ENCODE results near the gene INSRR.

INSRR gene

GRCh38 chr1:156865865-156866248, 6.9 kb upstream of the INSRR start:
- H3K4me3 ChIP-seq (ENCODE audit: low read length), result no peak overlapping the region
- H3K9ac ChIP-seq (ENCODE audit: low read length), result no peak overlapping the region
- H3K36me3 ChIP-seq (ENCODE audit: control insufficient read depth, insufficient read depth, low read length), result no peaks in the 10 kb centered on the region
- no peaks in the 10 kb centered on the region for H3K4me1 ChIP-seq (ENCODE audit: control insufficient read depth, insufficient read depth, low read length)
- peaks cover 48% of the 10 kb centered on the region for H3K27me3 ChIP-seq (ENCODE audit: control insufficient read depth, insufficient read depth, low read length)
- no peaks in the 10 kb centered on the region for H3K9me3 ChIP-seq (ENCODE audit: control insufficient read depth, low read length)

DNA sequence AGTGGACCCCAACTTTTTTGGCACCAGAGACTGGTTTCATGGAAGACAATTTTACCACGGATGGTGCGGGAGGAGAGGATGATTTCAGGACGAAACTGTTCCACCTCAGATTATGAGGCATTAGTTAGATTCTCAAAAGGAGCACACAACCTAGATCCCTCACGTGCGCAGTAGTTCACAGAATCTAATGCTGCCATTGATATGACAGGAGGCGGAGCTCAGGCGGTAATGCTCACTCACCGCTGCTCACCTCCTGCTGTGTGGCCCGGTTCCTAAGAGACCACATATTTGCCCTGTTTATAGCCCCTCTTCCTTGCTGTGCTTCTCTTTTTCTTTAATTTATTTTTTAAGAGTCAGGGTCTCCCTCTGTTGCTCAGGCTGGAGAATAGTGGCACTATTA, 6.3 kb upstream of the INSRR start:
- H3K9me3 ChIP-seq (ENCODE audit: control insufficient read depth, low read length), result no peaks in the 10 kb centered on the region
- H3K9ac ChIP-seq (ENCODE audit: low read length), result no peak overlapping the region
- H3K27me3 ChIP-seq (ENCODE audit: control insufficient read depth, insufficient read depth, low read length), result peaks cover 54% of the 10 kb centered on the region
- no peak overlapping the region for H3K4me3 ChIP-seq (ENCODE audit: low read length)
- no peaks in the 10 kb centered on the region for H3K36me3 ChIP-seq (ENCODE audit: control insufficient read depth, insufficient read depth, low read length)
- H3K4me1 ChIP-seq (ENCODE audit: control insufficient read depth, insufficient read depth, low read length), result peaks cover 1% of the 10 kb centered on the region

- peaks cover 58% of the 10 kb centered on the region for H3K27me3 ChIP-seq (ENCODE audit: control insufficient read depth, insufficient read depth, low read length)
- no peaks in the 10 kb centered on the region for H3K36me3 ChIP-seq (ENCODE audit: control insufficient read depth, insufficient read depth, low read length)
Measured at GRCh38 chr1:156864796-156865195, 5.9 kb upstream of the INSRR start.

GRCh38 chr1:156863631-156864030, 4.7 kb upstream of the INSRR start:
- peaks cover 70% of the 10 kb centered on the region for H3K27me3 ChIP-seq (ENCODE audit: control insufficient read depth, insufficient read depth, low read length)
- H3K9ac ChIP-seq (ENCODE audit: low read length), result no peak overlapping the region

More at GRCh38 chr1:156864796-156865195, 5.9 kb upstream of the INSRR start:
- Histone ChIP-seq H3K4me1 (ENCODE audit: control insufficient read depth, insufficient read depth, low read length) (peaks cover 6% of the 10 kb centered on the region), H3K9me3 (ENCODE audit: control insufficient read depth, low read length) (no peaks in the 10 kb centered on the region), H3K9ac (ENCODE audit: low read length) (no peak overlapping the region), H3K4me3 (ENCODE audit: low read length) (no peak overlapping the region)

GRCh38 chr1:156862997-156863599, 4.2 kb upstream of the INSRR start:
- Histone ChIP-seq H3K9ac (ENCODE audit: low read length) (no peak overlapping the region), H3K4me1 (ENCODE audit: control insufficient read depth, insufficient read depth, low read length) (peaks cover 14% of the 10 kb centered on the region), H3K9me3 (ENCODE audit: control insufficient read depth, low read length) (no peaks in the 10 kb centered on the region), H3K27me3 (ENCODE audit: control insufficient read depth, insufficient read depth, low read length) (peaks cover 75% of the 10 kb centered on the region), H3K4me3 (ENCODE audit: low read length) (no peak overlapping the region), H3K36me3 (ENCODE audit: control insufficient read depth, insufficient read depth, low read length) (no peaks in the 10 kb centered on the region)

More at GRCh38 chr1:156863631-156864030, 4.7 kb upstream of the INSRR start:
- Histone ChIP-seq H3K4me3 (ENCODE audit: low read length) (no peak overlapping the region), H3K4me1 (ENCODE audit: control insufficient read depth, insufficient read depth, low read length) (peaks cover 14% of the 10 kb centered on the region), H3K36me3 (ENCODE audit: control insufficient read depth, insufficient read depth, low read length) (no peaks in the 10 kb centered on the region), H3K9me3 (ENCODE audit: control insufficient read depth, low read length) (no peaks in the 10 kb centered on the region)

GRCh38 chr1:156862584-156862983, 3.7 kb upstream of the INSRR start:
- Histone ChIP-seq H3K9ac (ENCODE audit: low read length) (no peak overlapping the region), H3K36me3 (ENCODE audit: control insufficient read depth, insufficient read depth, low read length) (no peaks in the 10 kb centered on the region), H3K4me3 (ENCODE audit: low read length) (no peak overlapping the region), H3K4me1 (ENCODE audit: control insufficient read depth, insufficient read depth, low read length) (peaks cover 14% of the 10 kb centered on the region), H3K9me3 (ENCODE audit: control insufficient read depth, low read length) (no peaks in the 10 kb centered on the region), H3K27me3 (ENCODE audit: control insufficient read depth, insufficient read depth, low read length) (peaks cover 80% of the 10 kb centered on the region)

GRCh38 chr1:156860628-156861423, 1.9 kb upstream of the INSRR start, which contains the start of gene NTRK1:
Gene NTRK1, plus strand, starts transcription at chr1:156860865. Its CDS starts 70 bp downstream, at chr1:156860935.
- no peak within 1 kb of the TSS for H3K9ac ChIP-seq (ENCODE audit: low read length)
- peaks cover 91% of the 10 kb centered on the region for H3K27me3 ChIP-seq (ENCODE audit: control insufficient read depth, insufficient read depth, low read length)
- no peak within 1 kb of the TSS for H3K4me3 ChIP-seq (ENCODE audit: low read length)
- no peaks in the 10 kb centered on the region for H3K9me3 ChIP-seq (ENCODE audit: control insufficient read depth, low read length)
- H3K4me1 ChIP-seq (ENCODE audit: control insufficient read depth, insufficient read depth, low read length), result peaks cover 14% of the 10 kb centered on the region
- no peaks in the 10 kb centered on the region for H3K36me3 ChIP-seq (ENCODE audit: control insufficient read depth, insufficient read depth, low read length)

- no peaks in the 10 kb centered on the region for H3K36me3 ChIP-seq (ENCODE audit: control insufficient read depth, insufficient read depth, low read length)
Measured at GRCh38 chr1:156860113-156860627, 1.3 kb upstream of the INSRR start.

DNA sequence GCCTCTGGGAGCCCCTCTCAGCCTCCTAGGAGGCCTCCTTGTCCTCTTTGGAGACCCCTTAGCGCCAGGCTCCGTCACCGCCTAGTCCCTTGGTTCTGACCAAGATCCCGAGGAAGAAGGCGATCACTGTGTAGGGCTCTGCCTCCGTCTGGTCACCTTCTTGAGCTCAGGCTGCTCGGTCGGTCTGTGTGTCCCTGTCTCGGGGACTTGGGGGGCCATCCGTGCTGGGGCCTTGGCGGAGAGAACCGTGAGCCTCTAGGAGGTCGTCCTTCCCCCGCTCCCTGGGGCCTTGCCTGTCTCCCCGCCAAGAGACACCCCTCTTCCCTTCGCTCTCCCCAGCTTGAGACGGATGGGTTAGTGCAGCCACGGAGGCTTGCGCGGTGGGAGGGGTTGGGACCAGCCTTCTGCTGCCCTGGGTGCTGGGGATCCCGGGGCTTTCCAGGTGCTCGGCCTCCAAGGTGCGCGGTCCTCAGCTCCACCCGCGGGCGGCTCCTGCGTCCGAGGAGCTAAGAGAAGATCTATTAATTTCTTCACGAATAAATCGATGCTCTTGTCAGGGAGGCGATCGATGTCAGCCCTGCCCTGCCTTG, 701 bp upstream of the INSRR start:
- H3K4me3 ChIP-seq (ENCODE audit: low read length), result no peak overlapping the region
- peaks cover 14% of the 10 kb centered on the region for H3K4me1 ChIP-seq (ENCODE audit: control insufficient read depth, insufficient read depth, low read length)
- H3K27me3 ChIP-seq (ENCODE audit: control insufficient read depth, insufficient read depth, low read length), result peaks cover 79% of the 10 kb centered on the region
- no peak overlapping the region for H3K9ac ChIP-seq (ENCODE audit: low read length)
- no peaks in the 10 kb centered on the region for H3K9me3 ChIP-seq (ENCODE audit: control insufficient read depth, low read length)
- H3K36me3 ChIP-seq (ENCODE audit: control insufficient read depth, insufficient read depth, low read length), result no peaks in the 10 kb centered on the region

More at GRCh38 chr1:156860113-156860627, 1.3 kb upstream of the INSRR start:
- Histone ChIP-seq H3K9ac (ENCODE audit: low read length) (no peak overlapping the region), H3K9me3 (ENCODE audit: control insufficient read depth, low read length) (no peaks in the 10 kb centered on the region), H3K27me3 (ENCODE audit: control insufficient read depth, insufficient read depth, low read length) (peaks cover 84% of the 10 kb centered on the region), H3K4me1 (ENCODE audit: control insufficient read depth, insufficient read depth, low read length) (peaks cover 14% of the 10 kb centered on the region), H3K4me3 (ENCODE audit: low read length) (no peak overlapping the region)

- Histone ChIP-seq H3K9me3 (ENCODE audit: control insufficient read depth, low read length) (no peaks in the 10 kb centered on the region), H3K4me1 (ENCODE audit: control insufficient read depth, insufficient read depth, low read length) (peaks cover 14% of the 10 kb centered on the region), H3K9ac (ENCODE audit: low read length) (no peak overlapping the region), H3K27me3 (ENCODE audit: control insufficient read depth, insufficient read depth, low read length) (peaks cover 75% of the 10 kb centered on the region), H3K4me3 (ENCODE audit: low read length) (no peak overlapping the region), H3K36me3 (ENCODE audit: control insufficient read depth, insufficient read depth, low read length) (no peaks in the 10 kb centered on the region)
Measured at GRCh38 chr1:156858555-156858956, 361 bp downstream of the INSRR start.

GRCh38 chr1:156857532-156857931, 1.4 kb downstream of the INSRR start:
- Histone ChIP-seq H3K9me3 (ENCODE audit: control insufficient read depth, low read length) (no peaks in the 10 kb centered on the region), H3K4me3 (ENCODE audit: low read length) (no peak overlapping the region), H3K36me3 (ENCODE audit: control insufficient read depth, insufficient read depth, low read length) (no peaks in the 10 kb centered on the region), H3K9ac (ENCODE audit: low read length) (no peak overlapping the region), H3K4me1 (ENCODE audit: control insufficient read depth, insufficient read depth, low read length) (peaks cover 15% of the 10 kb centered on the region), H3K27me3 (ENCODE audit: control insufficient read depth, insufficient read depth, low read length) (peaks cover 66% of the 10 kb centered on the region)

GRCh38 chr1:156856282-156856785, 2.6 kb downstream of the INSRR start:
- Histone ChIP-seq H3K4me1 (ENCODE audit: control insufficient read depth, insufficient read depth, low read length) (peaks cover 21% of the 10 kb centered on the region), H3K9ac (ENCODE audit: low read length) (no peak overlapping the region), H3K4me3 (ENCODE audit: low read length) (no peak overlapping the region), H3K27me3 (ENCODE audit: control insufficient read depth, insufficient read depth, low read length) (peaks cover 62% of the 10 kb centered on the region), H3K36me3 (ENCODE audit: control insufficient read depth, insufficient read depth, low read length) (no peaks in the 10 kb centered on the region), H3K9me3 (ENCODE audit: control insufficient read depth, low read length) (no peaks in the 10 kb centered on the region)
